Stomach smooth muscle (tissue), 2 donors: ENCODE results near the gene C11orf16.
A peak's percentile ranks its signal among the peaks of the same experiment; 100 is the strongest.
"Not testable (repeated sequence)": the region's sequence is repeated elsewhere in the genome, so short reads cannot be mapped to it uniquely, and the experiment has no call there.

Experiments used
- H3K27ac ChIP-seq: one replicate; pipeline ENCODE4 v1.7.0; 2013; ENCODE audit warnings: mild to moderate bottlenecking, low read length, inconsistent platforms
- H3K27me3 ChIP-seq, 2 donors: one replicate each; pipeline ENCODE4 v1.7.0; 2013; ENCODE audit warnings: low read length in 2 of 2; ENCODE audit not compliant: insufficient read depth in 2 of 2, control insufficient read depth in 1 of 2
- H3K36me3 ChIP-seq, 2 donors: one replicate each; pipeline ENCODE4 v1.7.0; 2013; ENCODE audit warnings: low read length in 2 of 2; ENCODE audit not compliant: control insufficient read depth in 2 of 2, insufficient read depth in 2 of 2
- H3K4me1 ChIP-seq: one replicate; pipeline ENCODE4 v1.7.0; 2013; ENCODE audit warnings: low read length; ENCODE audit not compliant: control insufficient read depth, insufficient read depth
- H3K4me3 ChIP-seq, 2 donors: one replicate each; pipeline ENCODE4 v1.7.0; 2013; ENCODE audit warnings: low read length in 2 of 2
- H3K9ac ChIP-seq, 2 donors: one replicate each; pipeline ENCODE4 v1.7.0; 2013; ENCODE audit warnings: low read length in 2 of 2, mild to moderate bottlenecking in 1 of 2
- H3K9me3 ChIP-seq, 2 donors: one replicate each; pipeline ENCODE4 v1.7.0; 2013; ENCODE audit warnings: low read length in 2 of 2; ENCODE audit not compliant: control insufficient read depth in 2 of 2
- donor health status: healthy.
- donor health status: Pancreatic carcinoma.

C11orf16 gene

GRCh38 chr11:8932564-8933180 lies at the start of gene C11orf16:
TSS of gene C11orf16 (minus strand) at chr11:8932947. CDS start at chr11:8932308, 639 bp downstream.
- H3K27ac ChIP-seq, result no peak within 1 kb of the TSS
- H3K9ac ChIP-seq, result no peak within 1 kb of the TSS
- H3K4me3 ChIP-seq, result no peak within 1 kb of the TSS
- no peaks in the 10 kb centered on the region for H3K27me3 ChIP-seq
- H3K36me3 ChIP-seq, result no peaks in the 10 kb centered on the region
- H3K9me3 ChIP-seq, result no peaks in the 10 kb centered on the region
- no peaks in the 10 kb centered on the region for H3K4me1 ChIP-seq

- no peak overlapping the region for H3K4me3 ChIP-seq
- no peak overlapping the region for H3K9ac ChIP-seq
- peaks cover 0 to 3% of the 10 kb centered on the region in 2 donors for H3K36me3 ChIP-seq
- H3K27me3 ChIP-seq, result no peaks in the 10 kb centered on the region
- no peaks in the 10 kb centered on the region for H3K4me1 ChIP-seq
- H3K27ac ChIP-seq, result no peak overlapping the region
- H3K9me3 ChIP-seq, result no peaks in the 10 kb centered on the region
Observed at GRCh38 chr11:8980485-8980884, 47.7 kb upstream of the C11orf16 start.

GRCh38 chr11:8979365-8979764 lies 46.6 kb upstream of the C11orf16 start:
- H3K4me3 ChIP-seq, H3K36me3 ChIP-seq, H3K4me1 ChIP-seq, H3K9me3 ChIP-seq, H3K27ac ChIP-seq, H3K9ac ChIP-seq, H3K27me3 ChIP-seq: not testable (repeated sequence)

GRCh38 chr11:8973121-8973520 lies 40.4 kb upstream of the C11orf16 start:
- no peaks in the 10 kb centered on the region for H3K27me3 ChIP-seq
- H3K9ac ChIP-seq, result no peak overlapping the region
- H3K9me3 ChIP-seq, result no peaks in the 10 kb centered on the region
- no peak overlapping the region for H3K4me3 ChIP-seq
- no peaks in the 10 kb centered on the region for H3K4me1 ChIP-seq
- no peaks in the 10 kb centered on the region for H3K36me3 ChIP-seq
- H3K27ac ChIP-seq, result no peak overlapping the region

GRCh38 chr11:8971924-8972316 lies 39.2 kb upstream of the C11orf16 start:
- Histone ChIP-seq H3K27me3 (no peaks in the 10 kb centered on the region), H3K27ac (no peak overlapping the region), H3K4me3 (no peak overlapping the region), H3K9me3 (no peaks in the 10 kb centered on the region), H3K36me3 (peaks cover 0 to 4% of the 10 kb centered on the region in 2 donors), H3K9ac (no peak overlapping the region), H3K4me1 (no peaks in the 10 kb centered on the region)

- H3K36me3 ChIP-seq, result peaks cover 0 to 4% of the 10 kb centered on the region in 2 donors
- no peaks in the 10 kb centered on the region for H3K9me3 ChIP-seq
- no peaks in the 10 kb centered on the region for H3K27me3 ChIP-seq
- no peaks in the 10 kb centered on the region for H3K4me1 ChIP-seq
- H3K27ac ChIP-seq, result no peak overlapping the region
- H3K4me3 ChIP-seq, result no peak overlapping the region
- no peak overlapping the region for H3K9ac ChIP-seq
Observed at GRCh38 chr11:8971196-8971923, 38.6 kb upstream of the C11orf16 start.

- Histone ChIP-seq H3K4me3 (no peak overlapping the region), H3K36me3 (peaks cover 0 to 4% of the 10 kb centered on the region in 2 donors), H3K9ac (no peak overlapping the region), H3K4me1 (peaks cover 19% of the 10 kb centered on the region), H3K27ac (no peak overlapping the region), H3K27me3 (no peaks in the 10 kb centered on the region), H3K9me3 (no peaks in the 10 kb centered on the region)
Observed at GRCh38 chr11:8967184-8967583, 34.4 kb upstream of the C11orf16 start.

- Histone ChIP-seq H3K9me3 (no peaks in the 10 kb centered on the region), H3K4me1 (peaks cover 19% of the 10 kb centered on the region), H3K27ac (peak within 1 kb of the TSS; percentile 98), H3K9ac (peak within 1 kb of the TSS; percentile 97 to 98), H3K27me3 (no peaks in the 10 kb centered on the region), H3K36me3 (peaks cover 0 to 6% of the 10 kb centered on the region in 2 donors), H3K4me3 (peak within 1 kb of the TSS; percentile 91 to 92)
Observed at GRCh38 chr11:8964324-8965320, 31.9 kb upstream of the C11orf16 start, which contains the start of gene TMEM9B. TSS of gene TMEM9B (minus strand) at chr11:8964442. CDS start at chr11:8964313, 129 bp downstream.

- Histone ChIP-seq H3K27ac (peak overlapping the region; percentile 98), H3K9ac (peak overlapping the region; percentile 97 to 98), H3K4me3 (peak overlapping the region; percentile 91 to 92), H3K27me3 (no peaks in the 10 kb centered on the region), H3K9me3 (no peaks in the 10 kb centered on the region), H3K36me3 (peaks cover 0 to 6% of the 10 kb centered on the region in 2 donors), H3K4me1 (peaks cover 23% of the 10 kb centered on the region)
Observed at GRCh38 chr11:8963569-8964323, 31.0 kb upstream of the C11orf16 start.

GRCh38 chr11:8962841-8963240 lies 30.1 kb upstream of the C11orf16 start:
- Histone ChIP-seq H3K27me3 (no peaks in the 10 kb centered on the region), H3K27ac (peak overlapping the region; percentile 98), H3K36me3 (peaks cover 0 to 6% of the 10 kb centered on the region in 2 donors), H3K9ac (peak overlapping the region; percentile 97 to 98), H3K4me3 (peak overlapping the region; percentile 33 to 92), H3K4me1 (peaks cover 23% of the 10 kb centered on the region), H3K9me3 (no peaks in the 10 kb centered on the region)
